ENCODE data around the gene DZIP3.

DNA sequence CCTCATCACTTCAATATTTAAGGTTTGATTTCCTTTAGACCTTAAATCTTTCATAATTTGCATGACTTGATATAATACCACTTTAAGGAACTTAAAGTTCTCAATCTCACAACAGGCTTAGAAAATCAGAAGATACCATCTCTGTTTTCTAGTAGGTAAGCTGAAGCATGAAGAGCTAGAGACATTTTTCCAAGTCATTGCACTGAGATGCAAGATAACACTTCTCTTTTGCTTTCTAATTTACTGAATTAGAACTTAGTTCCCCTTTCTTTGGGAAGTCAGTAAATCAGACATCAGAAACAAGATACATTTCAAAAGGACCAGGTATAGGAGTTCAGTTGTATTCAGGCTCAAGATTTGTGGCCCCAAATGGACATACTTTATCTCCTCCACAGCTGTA lies 79.7 kb downstream of the DZIP3 start:
- TF ChIP-seq POLR2A (IDR thresholded peaks at IDR 0.05; ENCODE audit: low read depth, low read length) (no peak), POLR2AphosphoS5 (IDR thresholded peaks at IDR 0.05; ENCODE audit: low read depth, low read length) (no peak)
